GM12872 (cell line): ENCODE data around the gene LDHAL6A.

Experiments used
- TF ChIP-seq, protein P1 (sequence below): IDR thresholded peaks from 3 replicates; pipeline ENCODE4 v1.5.1; 2011; ENCODE audit warnings: low read depth, mild to moderate bottlenecking, low read length, moderate library complexity; ENCODE audit not compliant: insufficient read depth

Gene LDHAL6A

GRCh38 chr11:18455686-18456372, at the start of gene LDHAL6A:
Gene LDHAL6A (plus strand): TSS chr11:18455856. CDS start chr11:18456681, 825 bp downstream.
- TF ChIP-seq, protein P1, sequence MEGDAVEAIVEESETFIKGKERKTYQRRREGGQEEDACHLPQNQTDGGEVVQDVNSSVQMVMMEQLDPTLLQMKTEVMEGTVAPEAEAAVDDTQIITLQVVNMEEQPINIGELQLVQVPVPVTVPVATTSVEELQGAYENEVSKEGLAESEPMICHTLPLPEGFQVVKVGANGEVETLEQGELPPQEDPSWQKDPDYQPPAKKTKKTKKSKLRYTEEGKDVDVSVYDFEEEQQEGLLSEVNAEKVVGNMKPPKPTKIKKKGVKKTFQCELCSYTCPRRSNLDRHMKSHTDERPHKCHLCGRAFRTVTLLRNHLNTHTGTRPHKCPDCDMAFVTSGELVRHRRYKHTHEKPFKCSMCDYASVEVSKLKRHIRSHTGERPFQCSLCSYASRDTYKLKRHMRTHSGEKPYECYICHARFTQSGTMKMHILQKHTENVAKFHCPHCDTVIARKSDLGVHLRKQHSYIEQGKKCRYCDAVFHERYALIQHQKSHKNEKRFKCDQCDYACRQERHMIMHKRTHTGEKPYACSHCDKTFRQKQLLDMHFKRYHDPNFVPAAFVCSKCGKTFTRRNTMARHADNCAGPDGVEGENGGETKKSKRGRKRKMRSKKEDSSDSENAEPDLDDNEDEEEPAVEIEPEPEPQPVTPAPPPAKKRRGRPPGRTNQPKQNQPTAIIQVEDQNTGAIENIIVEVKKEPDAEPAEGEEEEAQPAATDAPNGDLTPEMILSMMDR, result no peak

GRCh38 chr11:18408558-18409291, 46.9 kb upstream of the LDHAL6A start:
- TF ChIP-seq, protein P1, result no peak

DNA sequence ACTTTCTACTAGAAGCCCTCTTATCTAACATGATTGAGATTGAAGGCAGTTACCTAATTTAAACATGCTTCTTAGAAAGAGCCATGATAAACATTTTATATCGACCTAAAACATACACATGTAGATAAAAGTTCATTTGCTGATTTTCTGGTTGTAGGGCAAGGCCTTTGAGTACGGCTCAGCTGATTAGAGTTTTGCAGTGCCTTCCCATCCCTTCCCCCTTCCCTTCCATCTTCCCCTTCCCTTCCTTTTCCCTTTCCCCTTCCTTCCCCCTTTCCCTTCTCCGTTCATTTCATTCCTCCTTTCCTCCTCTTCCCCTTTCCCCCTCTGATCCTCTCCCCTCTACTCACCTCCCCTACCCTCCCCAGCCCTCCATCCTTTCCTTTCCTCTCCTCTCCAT, 39.2 kb upstream of the LDHAL6A start:
- TF ChIP-seq, protein P1, result no peak

- TF ChIP-seq, protein P1, result no peak
Measured at GRCh38 chr11:18419040-18419439, 36.6 kb upstream of the LDHAL6A start.

- TF ChIP-seq, protein P1, result no peak
Measured at GRCh38 chr11:18420067-18420466, 35.6 kb upstream of the LDHAL6A start.

GRCh38 chr11:18427240-18427639, 28.4 kb upstream of the LDHAL6A start:
- TF ChIP-seq, protein P1, result no peak

GRCh38 chr11:18429332-18429731, 26.3 kb upstream of the LDHAL6A start:
- TF ChIP-seq, protein P1, result no peak
